Measurements from ENCODE around the gene TYW5.
"Not testable (repeated sequence)": the region's sequence is repeated elsewhere in the genome, so short reads cannot be mapped to it uniquely, and the experiment has no call there.

Gene TYW5

DNA sequence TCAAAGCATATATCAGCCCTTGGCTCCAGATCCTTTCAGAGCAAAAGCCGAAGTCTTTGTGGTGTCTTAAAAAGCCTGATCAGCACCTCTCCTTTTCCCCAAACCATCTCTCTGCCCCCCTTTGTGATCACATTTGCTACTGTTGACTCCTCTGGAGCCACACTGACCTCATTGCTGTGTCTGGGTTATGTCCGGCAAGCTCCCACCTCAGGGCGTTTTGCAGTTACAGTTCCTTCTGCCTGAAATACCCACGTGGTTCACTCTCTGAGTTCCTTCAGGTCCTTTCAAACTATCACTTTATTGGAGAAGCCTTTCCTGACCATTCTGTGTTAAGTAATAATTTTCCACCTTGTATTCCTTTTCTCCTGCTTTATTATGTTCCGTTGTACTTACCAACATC is 32.4 kb downstream of the TYW5 start:
- DNase-seq (ENCODE audit: low read depth in 2 of 3, low spot score in 1 of 3): no peak

DNA sequence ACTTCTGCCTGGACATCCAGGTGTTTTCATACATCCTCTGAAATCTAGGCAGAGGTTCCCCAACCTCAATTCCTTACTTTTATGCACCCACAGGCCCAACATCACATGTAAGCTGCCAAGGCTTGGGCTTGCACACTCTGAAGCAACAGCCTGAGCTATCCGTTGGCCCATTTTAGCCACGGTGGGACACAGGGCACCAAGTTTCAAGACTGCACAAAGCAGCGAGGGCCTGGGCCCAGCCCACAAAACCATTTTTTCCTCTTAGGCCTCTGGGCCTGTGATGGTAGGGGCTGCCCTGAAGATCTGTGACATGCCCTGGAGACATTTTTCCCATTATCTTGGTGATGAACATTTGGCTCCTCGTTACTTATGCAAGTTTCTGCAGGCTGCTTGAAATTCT is 38.3 kb downstream of the TYW5 start:
- DNase-seq (ENCODE audit: low read depth in 2 of 3, low spot score in 1 of 3): no peak

DNA sequence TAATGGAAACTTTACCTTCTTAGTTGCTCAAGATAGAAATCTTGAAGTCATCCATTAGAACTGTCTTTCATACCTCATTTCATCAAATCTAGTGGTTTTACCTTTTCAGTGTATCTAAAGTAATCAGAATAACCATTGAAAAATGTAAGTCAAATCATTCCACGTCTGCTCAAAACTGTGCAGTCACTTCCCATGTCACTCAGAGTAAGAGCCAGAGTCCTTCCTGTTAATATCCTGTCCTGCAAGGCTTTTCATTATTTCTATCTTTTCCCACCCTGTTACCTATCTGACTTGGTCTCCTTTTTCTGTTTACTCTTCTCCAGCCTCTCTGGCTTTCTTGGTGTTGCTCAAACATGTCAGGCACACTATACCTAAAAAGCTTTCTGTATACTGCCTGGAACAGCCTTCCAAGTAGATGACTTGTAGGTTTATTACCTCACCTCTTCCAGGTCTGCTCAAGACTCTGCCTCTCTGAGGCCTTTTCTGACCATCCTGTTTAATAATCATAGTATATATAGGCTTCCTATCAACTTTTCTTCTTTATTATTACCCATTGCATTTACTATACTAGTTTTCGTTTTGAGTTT is 40.8 kb downstream of the TYW5 start:
- DNase-seq (ENCODE audit: low read depth in 2 of 3, low spot score in 1 of 3): no peak

DNA sequence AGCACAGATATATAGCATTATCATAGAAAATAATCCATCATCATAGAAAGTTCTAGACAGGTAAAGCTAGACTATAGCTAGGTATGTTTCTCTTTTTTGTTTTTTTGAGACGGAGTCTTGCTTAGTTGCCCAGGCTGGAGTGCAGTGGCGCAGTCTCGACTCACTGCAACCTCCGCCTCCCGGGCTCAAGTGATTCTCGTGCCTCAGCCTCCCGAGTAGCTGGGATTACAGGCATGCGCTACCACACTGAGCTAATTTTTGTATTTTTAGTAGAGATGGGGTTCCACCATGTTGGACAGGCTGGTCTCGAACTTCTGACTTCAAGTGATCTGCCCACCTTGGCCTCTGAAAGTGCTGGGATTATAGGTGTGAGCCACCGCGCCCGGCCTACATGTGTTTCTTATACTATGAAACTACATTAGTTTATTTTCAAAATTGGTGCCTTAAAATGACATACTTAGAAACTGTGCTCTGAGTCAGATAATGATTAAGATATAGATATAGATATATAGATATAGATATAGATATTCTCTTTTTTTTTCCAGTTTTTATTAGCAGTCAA is 42.7 kb downstream of the TYW5 start:
- not testable (repeated sequence) for DNase-seq (ENCODE audit: low read depth in 2 of 3, low spot score in 1 of 3)

DNA sequence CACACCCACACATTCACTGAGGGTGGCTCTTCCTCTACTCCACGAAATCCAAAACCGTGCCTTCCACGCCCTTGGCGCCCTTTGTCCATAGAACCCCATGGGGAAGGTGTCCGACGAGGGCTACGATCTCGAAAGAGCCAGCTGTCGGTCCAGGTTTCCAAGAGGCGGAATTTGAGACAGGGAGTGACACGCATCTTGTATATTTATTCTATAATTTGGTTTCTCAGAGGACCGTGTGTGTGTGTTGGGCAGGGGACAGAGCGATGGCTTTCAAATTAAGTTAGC is 43.5 kb downstream of the TYW5 start:
- no peak for DNase-seq (ENCODE audit: low read depth in 2 of 3, low spot score in 1 of 3)

DNA sequence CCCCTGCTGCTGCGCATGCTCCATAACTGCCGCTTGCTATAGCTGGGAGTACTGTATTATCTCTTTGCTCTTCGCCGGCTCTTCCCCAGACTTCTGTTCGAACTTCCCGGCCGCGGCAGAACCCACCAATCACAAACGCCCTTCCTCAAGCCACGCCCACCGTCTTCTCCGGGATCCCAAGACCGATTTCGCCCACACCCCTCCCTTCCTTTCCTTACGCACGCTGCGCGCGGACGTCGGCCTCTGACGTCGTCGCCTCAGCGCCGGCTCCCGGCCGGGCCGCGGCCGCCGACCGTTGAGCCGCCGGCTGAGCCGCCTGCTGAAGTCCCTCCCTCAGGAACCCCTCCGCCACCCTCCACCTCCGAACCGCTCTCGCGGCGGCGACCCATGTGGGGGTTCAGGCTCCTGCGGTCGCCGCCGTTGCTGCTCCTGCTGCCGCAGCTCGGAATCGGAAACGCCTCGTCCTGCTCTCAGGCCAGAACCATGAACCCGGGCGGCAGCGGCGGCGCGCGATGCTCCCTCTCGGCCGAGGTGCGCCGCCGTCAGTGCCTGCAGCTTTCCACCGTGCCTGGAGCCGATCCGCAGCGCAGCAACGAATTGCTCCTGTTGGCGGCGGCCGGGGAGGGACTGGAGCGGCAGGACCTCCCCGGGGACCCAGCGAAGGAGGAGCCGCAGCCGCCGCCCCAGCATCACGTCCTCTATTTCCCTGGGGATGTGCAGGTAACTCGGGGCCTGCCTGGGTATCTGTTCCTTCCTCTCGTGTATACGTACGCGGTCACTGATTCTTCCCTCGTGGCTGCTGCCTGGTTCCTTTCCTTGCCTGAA is 44.0 kb downstream of the TYW5 start, which contains the start of gene C2orf69:
Gene C2orf69 (plus strand): TSS at position 242 of the 825 bp plus-strand sequence. CDS start 146 bp downstream, at position 388.
- DNase-seq (ENCODE audit: low read depth in 2 of 3, low spot score in 1 of 3): peak; percentile 91 to 96 (median 91)

DNA sequence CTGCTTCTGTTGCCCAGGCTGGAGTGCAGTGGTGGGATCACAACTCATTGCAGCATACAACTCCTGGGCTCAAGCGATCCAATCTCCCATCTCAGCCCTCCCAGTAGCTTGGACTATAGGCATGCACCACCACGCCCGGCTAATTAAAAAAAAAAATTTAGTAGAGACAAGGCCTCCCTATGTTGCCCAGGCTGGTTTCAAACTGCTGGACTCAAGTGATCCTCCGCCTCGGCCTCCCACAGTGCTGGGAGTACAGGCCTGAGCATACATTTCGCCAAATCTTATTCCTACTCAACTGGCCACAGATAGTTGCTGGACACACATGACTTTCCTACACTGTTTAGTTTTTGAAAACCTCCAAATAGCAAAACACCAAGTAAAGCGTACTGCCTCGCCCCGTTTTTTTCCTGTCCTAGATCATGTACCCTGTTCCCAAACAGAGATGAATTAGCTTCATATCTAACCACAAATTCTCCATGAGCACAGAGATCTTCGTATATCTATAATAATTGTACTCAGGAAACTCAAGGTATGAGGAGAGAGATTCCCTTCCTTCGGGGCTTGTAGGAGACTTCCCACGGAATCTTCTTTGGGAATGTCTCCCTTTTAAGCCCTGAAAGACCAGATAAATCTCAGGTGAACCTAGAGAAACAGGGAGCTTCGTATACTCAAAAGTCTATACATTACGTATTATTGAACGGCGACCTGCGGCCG is 44.8 kb downstream of the TYW5 start:
- no peak for DNase-seq (ENCODE audit: low read depth in 2 of 3, low spot score in 1 of 3)

DNA sequence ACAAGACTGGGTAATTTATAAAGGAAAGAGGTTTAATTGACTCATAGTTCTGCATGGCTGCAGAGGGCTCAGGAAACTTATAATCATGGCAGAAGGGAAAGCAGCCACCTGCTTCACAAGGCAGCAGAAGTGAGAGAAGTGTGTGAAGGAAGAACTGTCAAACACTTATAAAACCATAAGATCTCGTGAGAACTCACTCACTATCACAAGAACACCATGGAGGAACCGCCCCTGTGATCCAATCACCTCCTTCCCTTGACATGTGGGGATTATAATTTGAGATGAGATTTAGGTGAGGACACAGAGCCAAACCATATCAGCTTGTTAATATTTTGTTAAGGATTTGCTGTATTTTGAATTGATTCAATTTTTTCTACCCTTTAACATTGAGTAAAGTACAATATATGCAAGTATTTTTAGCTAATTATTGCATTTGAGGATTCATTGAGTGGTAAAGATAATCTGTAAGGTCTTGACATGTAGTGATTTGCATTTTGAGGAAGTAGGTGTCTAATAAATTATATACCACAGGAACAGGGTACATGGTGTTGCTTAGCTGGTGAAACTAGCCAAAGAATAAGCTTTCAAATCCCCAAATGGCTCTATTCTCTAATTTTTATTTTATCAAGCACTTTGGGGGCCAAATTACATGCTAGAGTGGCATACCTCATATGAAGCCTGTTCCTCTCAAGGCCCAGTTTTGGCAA is 48.1 kb downstream of the TYW5 start:
- no peak for DNase-seq (ENCODE audit: low read depth in 2 of 3, low spot score in 1 of 3)

DNA sequence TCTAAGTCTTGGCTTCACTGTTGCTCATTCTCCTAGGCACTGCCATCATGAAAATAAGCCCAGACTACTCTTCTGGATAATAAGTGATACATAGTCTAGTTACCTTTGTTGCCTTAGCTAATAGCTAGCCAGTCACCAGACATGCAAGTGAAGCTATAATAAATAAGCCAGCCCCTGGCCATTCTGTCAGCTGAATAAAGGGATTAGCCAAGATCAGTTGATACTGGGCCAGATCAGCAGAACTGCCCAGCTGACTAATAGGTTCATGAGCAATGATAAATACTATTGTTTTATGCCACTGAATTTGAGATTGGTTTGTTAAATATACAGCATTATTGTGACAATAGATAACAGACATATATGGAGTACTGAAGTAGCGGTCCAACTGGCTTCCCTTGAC is 52.2 kb downstream of the TYW5 start:
- no peak for DNase-seq (ENCODE audit: low read depth in 2 of 3, low spot score in 1 of 3)

DNA sequence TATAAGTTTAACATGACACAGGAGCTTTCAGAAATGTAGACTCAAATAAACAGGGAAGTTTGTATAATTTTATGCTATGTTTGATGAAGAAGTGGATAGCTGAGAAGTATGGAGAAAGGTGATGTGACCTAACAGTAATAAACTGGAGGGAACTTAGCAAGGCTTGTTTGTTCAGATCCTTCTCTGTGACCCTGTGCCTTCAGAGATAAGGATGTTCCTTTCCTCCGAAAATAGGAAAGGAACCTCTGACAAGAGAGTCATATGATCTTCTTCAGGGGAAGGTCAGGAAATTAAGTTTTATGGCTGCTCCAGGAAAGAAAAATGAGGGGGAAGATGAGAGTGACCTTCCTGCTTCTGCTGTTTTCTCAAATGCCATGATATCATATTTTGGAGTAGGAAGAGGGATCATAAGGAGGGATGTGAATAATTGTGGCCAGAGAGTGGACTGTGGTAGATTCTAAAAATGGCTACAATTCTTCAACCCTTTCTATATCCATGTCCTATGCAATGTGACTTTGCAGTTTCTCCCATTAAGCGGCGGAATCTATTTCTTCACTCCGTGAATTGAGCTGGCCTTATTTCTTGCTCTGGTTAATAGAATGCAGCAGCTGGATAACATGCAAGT is 52.7 kb downstream of the TYW5 start:
- DNase-seq (ENCODE audit: low read depth in 2 of 3, low spot score in 1 of 3): no peak

DNA sequence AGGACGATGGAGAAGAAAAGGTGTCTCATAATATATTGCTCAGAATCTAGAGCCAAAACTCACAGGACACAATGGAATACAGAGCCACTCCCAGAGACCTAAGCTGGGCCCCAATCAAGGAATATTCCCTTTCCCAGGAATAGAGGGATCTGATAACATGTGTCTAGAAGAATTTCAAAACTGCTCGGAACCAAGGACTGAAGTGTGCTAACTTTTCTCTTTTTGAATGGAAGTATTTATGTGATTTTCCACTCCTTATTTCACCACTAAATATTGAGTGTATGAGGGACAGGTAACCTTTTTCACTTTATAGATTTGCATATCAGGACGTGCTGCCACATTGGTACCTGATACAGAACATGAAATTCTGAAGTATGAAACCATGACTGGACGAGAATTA is 53.3 kb downstream of the TYW5 start:
- no peak for DNase-seq (ENCODE audit: low read depth in 2 of 3, low spot score in 1 of 3)

DNA sequence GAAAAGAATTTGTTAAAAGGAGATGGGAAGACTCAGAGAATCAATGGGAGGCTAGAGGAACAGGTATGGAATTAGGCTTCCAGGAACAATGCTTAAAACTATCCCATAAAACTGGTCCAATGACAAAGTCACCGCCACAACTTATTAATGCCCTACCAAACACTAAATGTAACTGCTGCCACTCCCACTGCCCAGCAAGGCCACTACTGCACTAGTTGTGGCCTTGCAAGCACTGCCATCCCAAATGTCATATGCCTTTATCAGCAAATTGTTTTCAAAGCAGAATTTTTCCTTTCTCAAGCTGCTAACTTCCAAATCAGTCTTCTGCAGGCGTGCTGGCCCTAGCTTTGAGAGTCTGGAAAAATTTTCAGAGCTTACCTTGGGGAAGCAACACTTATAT is 58.7 kb downstream of the TYW5 start:
- no peak for DNase-seq (ENCODE audit: low read depth in 2 of 3, low spot score in 1 of 3)

DNA sequence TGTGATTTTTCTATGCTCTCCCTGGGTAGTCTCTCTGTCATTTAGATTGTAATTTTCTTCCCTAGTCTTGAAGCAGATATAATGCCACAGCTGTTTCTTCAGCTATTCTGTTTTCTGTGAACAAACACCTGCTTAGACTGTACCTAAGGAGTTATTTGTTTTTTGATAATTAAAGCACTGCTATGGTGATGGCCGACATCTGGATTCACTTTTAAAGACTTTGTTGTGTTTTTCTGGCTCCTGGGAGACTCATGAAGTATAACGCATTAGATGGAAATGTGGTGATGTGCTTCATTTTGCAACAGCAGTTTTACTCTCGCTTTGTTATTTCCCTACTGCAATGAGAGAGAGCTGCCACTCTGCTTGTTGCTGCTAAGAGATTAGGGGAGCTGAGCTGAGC is 59.9 kb downstream of the TYW5 start:
- no peak for DNase-seq (ENCODE audit: low read depth in 2 of 3, low spot score in 1 of 3)

DNA sequence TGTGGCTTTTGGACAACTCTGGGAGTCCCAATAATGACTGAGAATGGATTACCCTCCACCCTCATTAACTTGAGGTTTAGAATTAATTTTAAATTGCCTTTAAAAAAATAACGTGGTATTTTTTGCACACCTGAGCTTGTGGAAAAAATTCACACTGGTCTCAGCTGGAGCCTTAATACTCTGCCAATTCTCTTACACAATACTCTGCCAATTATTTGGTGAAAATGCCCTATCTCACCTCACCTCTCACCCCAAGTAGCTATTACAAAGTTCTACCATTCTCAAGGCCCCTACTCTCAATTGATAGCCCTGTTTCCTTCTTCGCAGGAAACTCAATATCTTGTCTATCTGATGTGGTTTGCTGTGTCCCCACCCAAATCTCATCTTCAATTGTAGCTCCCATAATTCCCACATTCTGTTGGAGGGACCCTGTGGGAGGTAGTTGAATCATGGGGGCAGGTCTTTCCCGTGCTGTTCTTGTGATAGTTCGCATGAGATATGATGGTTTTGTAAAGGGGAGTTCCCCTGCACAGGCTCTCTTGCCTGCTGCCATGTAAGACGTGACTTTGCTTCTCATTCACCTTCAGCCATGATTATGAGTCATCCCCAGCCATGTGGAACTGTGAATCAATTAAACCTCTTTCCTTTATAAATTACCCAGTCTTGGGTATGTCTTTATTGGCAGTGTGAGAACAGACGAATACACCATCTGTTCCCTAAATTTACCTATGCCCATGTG is 71.6 kb downstream of the TYW5 start:
- DNase-seq (ENCODE audit: low read depth in 2 of 3, low spot score in 1 of 3): no peak

DNA sequence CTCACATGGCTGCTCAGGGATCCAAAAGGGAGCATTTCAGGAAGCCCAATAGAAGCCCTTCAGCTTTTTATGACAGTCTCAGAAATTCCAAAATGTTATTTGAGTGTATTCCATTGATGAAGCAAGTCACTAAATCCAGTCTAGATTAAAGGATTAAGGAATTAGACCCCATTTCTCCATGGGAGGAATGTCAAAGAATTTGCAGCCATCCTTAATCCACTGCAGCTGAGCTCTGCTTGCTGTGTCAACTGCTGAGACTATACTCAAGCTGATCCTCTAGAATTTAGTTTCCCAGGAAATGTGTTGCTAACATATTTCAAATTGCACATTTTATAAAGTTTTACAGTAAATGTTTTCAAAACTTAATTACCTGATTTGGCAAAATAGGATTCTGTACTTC is 72.6 kb downstream of the TYW5 start:
- DNase-seq (ENCODE audit: low read depth in 2 of 3, low spot score in 1 of 3): no peak

Data from stimulated activated CD4-positive, alpha-beta T cell treated with anti-CD3 and anti-CD28 coated beads, Interleukin-12 subunit alpha, Interleukin-12 subunit beta, amount 100 ng/mL, for 48 hours (primary cell).